A549 treated with Mapracorat at 1 μM for 4 hours (cell line): ENCODE results near the gene MAGEB6. TPM values are rescaled to one million over a fixed set of nuclear protein-coding genes. Genes with fewer than 3 reads are reported as not detected.

ENCODE experiments used
- total RNA-seq: library from RNA; stranded (reverse); fragments of 200-300 nt; extraction: Qiagen RNA extraction; gene quantifications from 5 replicates; pipeline ENCODE4 v1.2.3, GENCODE V29; 2022

Gene MAGEB6, protein sequence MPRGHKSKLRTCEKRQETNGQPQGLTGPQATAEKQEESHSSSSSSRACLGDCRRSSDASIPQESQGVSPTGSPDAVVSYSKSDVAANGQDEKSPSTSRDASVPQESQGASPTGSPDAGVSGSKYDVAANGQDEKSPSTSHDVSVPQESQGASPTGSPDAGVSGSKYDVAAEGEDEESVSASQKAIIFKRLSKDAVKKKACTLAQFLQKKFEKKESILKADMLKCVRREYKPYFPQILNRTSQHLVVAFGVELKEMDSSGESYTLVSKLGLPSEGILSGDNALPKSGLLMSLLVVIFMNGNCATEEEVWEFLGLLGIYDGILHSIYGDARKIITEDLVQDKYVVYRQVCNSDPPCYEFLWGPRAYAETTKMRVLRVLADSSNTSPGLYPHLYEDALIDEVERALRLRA
- 0.08 TPM in 1 of 5 replicates, not detected in the others for total RNA-seq

DNA sequence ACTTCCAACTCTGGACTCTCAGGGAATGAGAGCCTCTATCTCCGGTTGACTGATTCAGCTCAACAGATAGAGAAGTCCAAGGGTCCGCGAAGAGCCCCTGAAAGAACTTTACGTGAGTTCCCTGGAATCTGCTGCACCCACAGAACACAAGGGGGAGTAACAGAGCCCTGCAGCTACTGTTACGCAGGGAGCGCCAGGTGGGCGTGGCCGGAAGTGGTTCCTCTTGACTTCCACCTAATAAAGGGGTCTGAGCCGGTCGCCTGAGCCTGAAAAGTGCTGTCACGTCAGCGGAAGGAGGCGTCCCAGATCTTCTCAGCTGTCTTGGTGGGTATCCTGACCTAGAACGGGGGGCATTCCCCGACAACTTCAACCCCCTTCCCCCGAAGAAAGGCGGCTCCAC lies at the start of gene MAGEB6:
MAGEB6 (plus strand) TSS at position 237 of the 400 bp plus-strand sequence. CDS start 1,407 bp downstream, outside the sequence.

DNA sequence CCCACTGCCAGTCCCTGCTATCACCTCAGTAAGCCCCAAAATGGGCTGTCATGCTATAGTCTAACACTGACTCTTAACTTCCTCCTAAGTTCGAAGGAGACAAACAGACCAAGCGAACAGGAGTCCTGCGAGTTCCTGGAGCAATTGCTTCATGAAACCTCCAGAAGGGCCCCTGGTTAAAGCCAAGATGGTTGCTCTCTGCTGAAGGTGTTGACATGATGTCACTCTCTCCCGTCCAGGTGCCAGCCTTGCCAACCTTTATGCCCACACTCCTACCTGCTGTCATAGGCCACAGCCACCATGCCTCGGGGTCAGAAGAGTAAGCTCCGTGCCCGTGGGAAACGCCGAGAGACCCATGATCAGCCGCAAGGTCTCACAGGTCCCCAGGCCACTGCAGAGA lies 31.9 kb upstream of the MAGEB6 start, which contains the start of gene MAGEB6B:
MAGEB6B (plus strand) TSS at position 301 of the 400 bp plus-strand sequence; CDS start at position 301, 0 bp downstream.

DNA sequence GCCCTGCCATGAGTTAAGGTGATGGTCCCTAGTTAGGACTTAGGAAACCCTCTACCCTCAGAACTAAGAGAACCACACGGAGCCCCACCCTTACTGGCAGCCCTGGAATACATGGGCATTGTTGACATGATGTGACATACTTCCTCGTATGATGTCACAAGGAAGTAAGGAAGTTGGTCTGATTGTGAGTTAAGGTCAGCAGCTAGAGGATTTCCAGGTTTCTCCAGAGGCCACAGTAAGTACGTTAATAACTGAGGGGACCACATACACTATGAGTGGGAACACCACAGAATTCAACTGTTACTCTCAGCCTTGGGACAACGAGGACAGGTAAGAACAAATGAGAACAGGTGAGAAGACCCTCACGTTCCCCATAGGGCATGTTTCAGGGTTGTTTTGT lies 23.6 kb downstream of the MAGEB6 start, which contains the start of gene MAGEB5:
MAGEB5 (plus strand) TSS at position 301 of the 400 bp plus-strand sequence. CDS start 1,133 bp downstream, outside the sequence.

Other genes starting within 250 kb of the MAGEB6 start
- gene MAGEB18, start 54.1 kb upstream of the MAGEB6 start, total RNA-seq: not detected in 5 replicates
- gene MAGEB6B, start 31.8 kb upstream of the MAGEB6 start, total RNA-seq: not detected in 5 replicates
- not detected in 5 replicates for gene MAGEB5, start 23.7 kb downstream of the MAGEB6 start, total RNA-seq